T-helper 1 cell treated with Interleukin-12 subunit alpha and Interleukin-12 subunit beta and Interleukin-4 antibody, amounts not matched to agents 30 ng/mL and 1 ng/mL, for 36 hours (primary cell): ENCODE measurements around the gene CLEC11A. TPM values are rescaled to one million over a fixed set of nuclear protein-coding genes. Genes with fewer than 3 reads are reported as not detected.
"Not testable (repeated sequence)": the region's sequence is repeated elsewhere in the genome, so short reads cannot be mapped to it uniquely, and the experiment has no call there.

Experiments used
- intact Hi-C: fragments of 100-400 bp; cut with micrococcal nuclease; formaldehyde crosslinking; loops from one replicate; pipeline ENCODE4 v1.15.1; 2024
- total RNA-seq: library from RNA; stranded (reverse); gene quantifications from 2 replicates; pipeline ENCODE4 v1.2.3, GENCODE V29; 2022

CLEC11A gene
- total RNA-seq, 1 donor from 2014 or later, result 0.93 TPM

DNA sequence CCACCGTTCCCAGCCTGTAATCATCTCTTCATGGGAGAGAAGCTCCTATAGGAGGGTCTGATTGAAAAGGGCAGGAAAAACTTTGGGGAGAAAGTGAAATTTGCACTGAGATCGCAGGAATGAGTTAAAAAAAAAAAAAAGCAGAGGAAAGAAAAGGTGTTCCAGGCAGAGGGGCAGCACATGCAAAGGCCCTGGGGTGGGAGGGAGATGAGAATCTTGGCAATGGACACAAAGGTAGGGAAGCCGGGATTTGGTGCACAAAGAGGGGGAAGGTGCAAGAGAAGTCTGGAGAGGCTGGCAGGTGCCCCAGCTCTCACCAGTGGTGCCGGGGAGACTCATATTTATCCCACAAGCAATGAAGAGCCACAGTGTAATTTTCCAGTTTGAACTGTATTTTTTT lies 30.7 kb downstream of the CLEC11A start:
- intact Hi-C loops, result no loop called here

- intact Hi-C loops, result not testable (repeated sequence)
Observed at GRCh38 chr19:50756244-50756643, 33.1 kb downstream of the CLEC11A start.

- intact Hi-C loops, result not testable (repeated sequence)
Observed at GRCh38 chr19:50757624-50758023, 34.5 kb downstream of the CLEC11A start.

DNA sequence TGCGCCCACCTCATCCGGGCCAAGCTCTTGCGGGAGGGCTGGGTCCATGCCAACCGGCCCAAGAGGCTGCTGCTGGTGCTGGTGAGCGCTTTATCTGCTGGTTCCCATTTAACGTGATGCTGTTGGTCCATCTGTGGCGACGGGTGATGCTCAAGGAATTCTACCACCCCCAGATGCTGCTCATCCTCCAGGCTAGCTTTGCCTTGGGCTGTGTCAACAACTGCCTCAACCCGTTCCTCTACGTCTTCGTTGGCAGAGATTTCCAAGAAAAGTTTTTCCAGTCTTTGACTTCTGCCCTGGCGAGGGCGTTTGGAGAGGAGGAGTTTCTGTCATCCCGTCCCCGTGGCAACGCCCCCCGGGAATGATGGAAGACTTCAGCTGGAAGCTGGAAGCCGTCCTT lies 35.9 kb downstream of the CLEC11A start:
- intact Hi-C loops, result not testable (repeated sequence)

GRCh38 chr19:50759886-50760285 lies 36.7 kb downstream of the CLEC11A start:
- intact Hi-C loops, result no loop called here

DNA sequence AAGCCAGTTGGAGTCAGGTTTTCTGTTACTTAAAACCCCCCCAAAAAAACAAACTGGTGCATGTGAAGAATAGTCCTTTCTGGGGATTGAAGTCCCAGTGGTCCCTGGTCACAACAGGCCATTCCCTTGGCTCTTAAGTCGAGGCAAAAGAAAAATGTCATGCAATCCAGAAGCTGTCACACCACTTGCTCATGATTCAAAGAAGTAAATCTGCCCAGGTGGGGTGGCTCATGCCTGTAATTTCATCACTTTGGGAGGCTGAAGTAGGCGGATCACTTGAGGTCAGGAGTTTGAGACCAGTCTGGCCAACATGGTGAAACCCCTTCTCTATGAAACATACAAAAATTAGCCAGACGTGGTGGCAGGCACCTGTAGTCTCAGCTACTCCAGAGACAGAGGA lies 38.3 kb downstream of the CLEC11A start:
- intact Hi-C loops, result not testable (repeated sequence)

- intact Hi-C loops, result not testable (repeated sequence)
Observed at GRCh38 chr19:50763521-50763920, 40.4 kb downstream of the CLEC11A start.

- intact Hi-C loops, result no loop called here
Observed at GRCh38 chr19:50764409-50764808, 41.2 kb downstream of the CLEC11A start.

- intact Hi-C loops, result not testable (repeated sequence)
Observed at GRCh38 chr19:50766746-50767145, 43.6 kb downstream of the CLEC11A start.

GRCh38 chr19:50767263-50767662 lies 44.1 kb downstream of the CLEC11A start:
- intact Hi-C loops, result not testable (repeated sequence)

DNA sequence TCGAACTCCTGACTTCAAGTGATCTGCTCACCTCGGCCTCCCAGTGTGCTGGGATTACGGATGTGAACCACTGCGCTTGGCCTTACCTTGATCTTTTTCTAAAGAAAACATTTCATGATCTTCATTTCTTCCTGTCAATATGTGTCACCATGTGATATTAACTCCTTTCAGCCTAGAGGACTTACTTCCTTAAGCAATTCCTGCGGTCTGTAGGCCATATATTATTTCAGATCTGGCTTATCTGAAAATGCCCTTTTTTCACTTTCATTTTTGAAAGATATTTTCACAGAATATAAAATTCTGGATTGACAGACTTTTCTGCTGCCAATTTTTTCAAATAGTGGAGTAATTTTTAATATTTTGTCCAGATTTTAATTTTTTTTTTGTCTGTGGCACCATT lies 45.1 kb downstream of the CLEC11A start:
- intact Hi-C loops, result no loop called here

DNA sequence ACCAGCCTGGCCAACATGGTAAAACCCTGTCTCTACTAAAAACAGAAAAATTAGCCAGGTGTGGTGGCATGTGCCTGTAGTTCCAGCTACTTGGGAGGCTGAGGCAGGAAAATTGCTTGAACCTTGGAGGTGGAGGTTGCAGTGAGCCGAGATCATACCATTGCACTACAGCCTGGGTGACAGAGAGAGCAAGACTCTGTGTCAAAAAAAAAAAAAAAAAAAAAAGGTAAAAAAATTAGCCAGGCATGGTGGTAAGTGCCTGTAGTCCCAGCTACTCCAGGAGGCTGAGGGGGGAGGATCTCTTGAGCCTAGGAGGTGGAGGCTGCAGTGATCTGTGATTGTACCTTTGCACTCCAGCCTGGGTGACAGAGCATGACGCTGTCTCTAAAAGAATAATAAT lies 47.0 kb downstream of the CLEC11A start, which contains the start of gene GPR32:
GPR32 (plus strand) TSS at position 301 of the 400 bp plus-strand sequence. CDS start 137 bp downstream, outside the sequence.
- intact Hi-C loops, result not testable (repeated sequence)

DNA sequence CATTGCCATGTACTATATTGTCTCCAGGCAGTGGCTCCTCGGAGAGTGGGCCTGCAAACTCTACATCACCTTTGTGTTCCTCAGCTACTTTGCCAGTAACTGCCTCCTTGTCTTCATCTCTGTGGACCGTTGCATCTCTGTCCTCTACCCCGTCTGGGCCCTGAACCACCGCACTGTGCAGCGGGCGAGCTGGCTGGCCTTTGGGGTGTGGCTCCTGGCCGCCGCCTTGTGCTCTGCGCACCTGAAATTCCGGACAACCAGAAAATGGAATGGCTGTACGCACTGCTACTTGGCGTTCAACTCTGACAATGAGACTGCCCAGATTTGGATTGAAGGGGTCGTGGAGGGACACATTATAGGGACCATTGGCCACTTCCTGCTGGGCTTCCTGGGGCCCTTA lies 47.7 kb downstream of the CLEC11A start:
- intact Hi-C loops, result no loop called here

- intact Hi-C loops, result no loop called here
Observed at GRCh38 chr19:50772476-50772875, 49.3 kb downstream of the CLEC11A start.

DNA sequence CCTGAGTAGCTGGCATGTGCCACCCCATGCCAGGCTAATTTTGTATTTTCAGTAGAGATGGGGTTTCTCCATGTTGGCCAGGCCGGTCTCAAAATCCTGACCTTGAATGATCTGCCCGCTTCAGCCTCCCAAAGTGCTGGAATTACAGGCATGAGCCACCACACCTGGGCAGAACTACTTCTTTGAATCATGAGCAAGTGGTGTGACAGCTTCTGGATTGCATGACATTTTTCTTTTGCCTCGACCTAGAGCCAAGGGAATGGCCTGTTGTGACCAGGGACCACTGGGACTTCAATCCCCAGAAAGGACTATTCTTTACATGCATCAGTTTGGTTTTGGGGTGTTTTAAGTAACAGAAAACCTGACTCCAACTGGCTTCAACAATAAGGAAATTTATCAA lies 49.7 kb downstream of the CLEC11A start:
- intact Hi-C loops, result not testable (repeated sequence)

DNA sequence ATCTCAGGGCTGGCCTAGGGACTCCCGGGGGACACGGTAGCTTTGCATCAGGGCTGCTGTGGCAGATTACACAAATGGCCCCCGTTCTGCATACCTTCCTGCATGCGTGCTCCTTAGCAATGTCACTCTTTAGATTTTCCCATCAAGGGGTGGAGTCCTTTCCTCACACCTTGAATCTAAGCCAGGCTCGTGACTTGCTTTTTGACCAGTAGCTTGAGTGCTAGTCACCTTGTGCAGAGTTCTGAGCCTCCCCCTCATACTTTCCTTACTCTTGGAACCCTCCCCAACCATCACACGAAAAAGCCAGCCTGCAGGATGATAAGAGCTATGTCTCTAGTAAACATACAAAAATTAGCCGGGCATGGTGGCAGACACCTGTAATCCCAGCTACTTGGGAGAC lies 50.3 kb downstream of the CLEC11A start:
- intact Hi-C loops, result not testable (repeated sequence)

Other genes starting within 250 kb of the CLEC11A start
- 81.8 and 81.9 TPM in 2 replicates for gene EMC10, start 246.9 kb upstream of the CLEC11A start, total RNA-seq
- 0.22 and 0.37 TPM in 2 replicates for gene GARIN5A, start 246.5 kb upstream of the CLEC11A start, total RNA-seq
- gene JOSD2, start 212.2 kb upstream of the CLEC11A start, total RNA-seq, result 40.0 and 40.5 TPM in 2 replicates
- not detected in 2 replicates for gene ASPDH, start 209.5 kb upstream of the CLEC11A start, total RNA-seq
- not detected in 2 replicates for gene LRRC4B, start 154.9 kb upstream of the CLEC11A start, total RNA-seq
- not detected in 2 replicates for gene SYT3, start 83.5 kb upstream of the CLEC11A start, total RNA-seq
- not detected in 2 replicates for gene C19orf81, start 73.9 kb upstream of the CLEC11A start, total RNA-seq
- not detected in 2 replicates for gene SHANK1, start 3.6 kb upstream of the CLEC11A start, total RNA-seq
- not detected in 2 replicates for gene GPR32, start 47.1 kb downstream of the CLEC11A start, total RNA-seq
- gene ACP4, start 67.1 kb downstream of the CLEC11A start, total RNA-seq, result not detected in 2 replicates
- gene KLK1, start 100.4 kb downstream of the CLEC11A start, total RNA-seq, result 1.1 and 1.6 TPM in 2 replicates
- gene KLK15, start 110.2 kb downstream of the CLEC11A start, total RNA-seq, result not detected in 2 replicates
- not detected in 2 replicates for gene KLK3, start 131.6 kb downstream of the CLEC11A start, total RNA-seq
- gene KLK2, start 150.1 kb downstream of the CLEC11A start, total RNA-seq, result 0.24 TPM in 1 of 2 replicates, not detected in the other
- gene KLK4, start 188.0 kb downstream of the CLEC11A start, total RNA-seq, result not detected in 2 replicates
- gene KLK5, start 229.7 kb downstream of the CLEC11A start, total RNA-seq, result not detected in 2 replicates
- gene KLK6, start 246.2 kb downstream of the CLEC11A start, total RNA-seq, result not detected in 2 replicates